Ramos (cell line): Measurements from ENCODE around the gene TSPO2.

ENCODE experiments used
- in situ Hi-C: fragments of 300-500 bp; cut with MboI; formaldehyde crosslinking; loops from one replicate; pipeline ENCODE4 v1.14.3; 2022; ENCODE audit warnings: low sequenced_read_pairs; ENCODE audit not compliant: unreplicated experiment

TSPO2 gene

GRCh38 chr6:41073203-41073967 is 31.1 kb downstream of the TSPO2 start:
- in situ Hi-C loops = no loop called here

DNA sequence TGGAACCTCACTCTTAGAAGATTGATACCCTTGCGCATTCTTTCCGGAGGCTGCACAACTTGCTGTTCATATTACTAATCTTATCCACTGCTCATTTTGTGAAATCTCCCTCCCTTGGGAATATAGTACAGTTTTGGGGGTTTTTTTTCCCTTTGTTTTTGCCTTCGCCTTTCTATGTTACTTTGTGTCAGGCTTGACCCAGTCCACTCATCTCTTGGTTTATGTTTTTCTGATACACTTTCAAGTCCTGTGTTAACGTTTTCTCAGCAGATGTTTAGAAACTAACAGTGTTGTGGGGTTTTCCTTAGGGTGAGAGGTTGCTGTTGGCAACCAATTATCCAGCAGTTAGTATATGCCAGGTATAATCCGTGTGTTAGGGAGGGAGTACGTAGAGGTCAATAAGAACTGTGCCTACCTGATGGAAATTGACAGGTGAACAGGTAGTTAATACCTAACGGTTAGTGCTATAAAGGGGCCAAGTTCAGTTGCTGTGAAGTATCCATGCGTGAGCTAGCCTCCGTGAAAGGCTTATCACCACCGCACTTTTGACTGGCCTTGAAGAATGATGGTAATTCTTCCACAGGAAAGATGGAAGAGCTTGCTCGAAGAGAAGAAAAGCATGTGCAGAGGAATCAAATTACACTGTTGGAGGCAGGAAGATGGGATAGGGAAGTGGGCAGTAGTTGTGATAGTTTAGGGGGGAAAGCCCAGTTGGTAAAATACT is 31.9 kb downstream of the TSPO2 start:
- in situ Hi-C loops = no loop called here

DNA sequence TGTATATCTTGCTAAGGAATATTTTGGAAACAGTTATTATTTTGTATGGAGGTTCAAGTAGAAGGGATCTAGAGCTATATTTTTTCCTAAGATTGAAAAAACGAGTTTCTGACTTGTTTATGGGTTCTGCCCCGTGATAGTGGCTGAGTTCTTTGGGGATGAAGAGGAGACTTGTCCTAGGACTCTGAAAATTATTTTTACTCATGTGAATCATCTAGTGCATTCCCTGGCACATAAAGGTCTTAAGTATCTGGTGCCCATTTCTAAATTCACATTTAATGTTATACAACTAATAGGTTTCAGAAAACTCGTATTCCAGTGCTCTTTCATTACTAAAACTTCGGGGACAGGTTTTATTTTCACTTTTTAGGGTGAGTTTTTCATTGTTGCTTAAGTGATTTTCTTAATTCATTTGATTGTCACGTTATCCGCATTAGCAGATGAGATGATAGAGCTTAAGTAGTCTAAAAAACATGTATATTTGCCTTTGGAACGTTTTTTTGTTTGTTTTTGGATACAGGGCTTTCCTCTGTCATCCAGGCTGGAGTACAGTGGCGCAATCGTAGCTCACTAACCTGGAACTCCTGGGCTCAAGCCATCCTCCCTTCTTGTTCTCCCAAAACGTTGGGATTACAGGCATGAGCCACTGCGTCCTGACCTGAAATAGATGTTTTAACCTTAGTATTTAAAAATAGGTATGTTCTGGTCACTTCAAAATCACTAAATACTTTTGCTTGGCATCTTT is 32.6 kb downstream of the TSPO2 start:
- in situ Hi-C loops = loop anchor here (25.0 kb wide), 1 partner anchor 237 kb away; no protein-coding TSS in a partner anchor

DNA sequence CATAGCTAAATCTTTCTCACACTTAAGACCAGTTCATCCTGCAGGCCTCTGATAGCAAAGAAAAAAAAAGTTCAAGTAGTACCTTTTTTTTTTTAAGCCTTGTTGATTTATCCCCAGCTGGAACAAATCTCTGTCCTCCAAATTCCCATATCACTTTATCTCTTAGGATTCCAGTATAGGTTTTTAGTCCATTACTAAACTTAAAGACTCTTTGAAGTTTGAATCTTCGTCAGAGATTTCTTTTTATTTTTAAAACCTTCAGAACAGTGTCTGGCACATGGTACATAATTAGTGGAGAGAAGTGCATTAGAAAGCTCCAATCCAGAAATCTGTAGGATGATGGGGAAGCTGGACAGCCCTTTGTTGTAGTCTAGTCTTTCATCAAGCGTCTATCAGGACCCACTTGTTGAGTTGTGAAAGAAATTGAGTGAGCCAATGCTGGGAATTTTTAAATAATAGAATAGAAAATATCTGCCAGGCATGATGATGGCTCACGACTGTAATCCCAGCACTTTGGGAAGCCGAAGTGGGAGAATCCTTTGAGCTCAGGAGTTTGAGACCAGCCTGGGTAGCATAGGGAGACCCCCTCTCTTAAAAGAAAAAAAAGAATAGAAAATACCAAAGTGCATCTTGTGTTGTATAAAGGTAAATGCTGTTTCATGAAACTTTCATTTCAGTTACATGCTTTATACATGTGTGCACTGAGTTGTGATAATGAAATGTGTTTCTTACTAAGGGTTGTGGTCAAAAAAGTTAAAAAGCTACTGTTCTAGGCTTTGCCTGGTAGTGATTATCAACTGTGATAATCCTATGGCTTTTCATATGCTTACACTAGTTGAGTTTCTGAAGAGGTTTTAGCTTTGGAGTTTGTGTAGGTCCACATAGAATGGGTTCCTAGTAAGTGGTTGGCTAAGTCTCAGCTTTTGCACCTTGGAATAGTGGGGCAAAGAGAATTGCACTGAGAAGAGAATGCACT is 33.7 kb downstream of the TSPO2 start:
- in situ Hi-C loops = loop anchor here (25.0 kb wide), 1 partner anchor 236 kb away; no protein-coding TSS in a partner anchor

DNA sequence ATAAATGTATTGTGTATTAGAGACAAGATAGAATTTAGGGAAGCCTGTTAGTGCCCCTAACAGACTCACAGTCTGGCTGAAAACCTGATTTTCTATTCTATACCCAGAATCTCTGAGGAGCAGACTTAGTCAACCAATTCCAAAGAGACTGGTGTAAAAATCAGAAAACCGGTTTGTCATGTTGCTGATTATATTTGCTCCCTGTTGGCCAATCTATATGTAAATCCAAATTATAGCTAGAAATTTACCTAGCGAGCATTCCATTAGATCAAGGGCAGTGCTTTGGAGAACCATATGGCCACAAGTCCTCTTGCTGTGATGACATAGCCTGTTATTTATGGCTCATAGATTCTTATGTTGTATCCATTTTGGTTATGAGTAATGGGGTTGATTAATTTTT is 35.3 kb downstream of the TSPO2 start:
- in situ Hi-C loops = loop anchor here (25.0 kb wide), 1 partner anchor 235 kb away; no protein-coding TSS in a partner anchor

DNA sequence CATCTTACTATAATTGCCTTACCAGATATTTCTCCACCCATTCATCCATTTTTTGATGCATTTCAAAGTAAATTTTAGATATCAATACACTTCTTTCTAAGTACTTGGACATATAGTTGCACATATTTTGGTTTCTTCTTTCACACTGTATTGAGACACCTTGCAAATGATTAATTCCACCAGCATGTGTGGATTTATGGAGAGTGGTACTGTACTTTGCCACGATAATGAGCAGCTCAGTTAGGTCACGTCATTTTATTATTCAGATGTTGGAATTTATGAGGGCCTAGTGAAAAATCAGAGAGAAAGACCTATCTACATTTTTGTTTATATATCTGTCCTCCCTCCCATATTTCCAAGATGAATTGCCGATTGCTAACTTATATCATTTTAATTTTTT is 35.8 kb downstream of the TSPO2 start:
- in situ Hi-C loops = loop anchor here (25.0 kb wide), 1 partner anchor 234 kb away; no protein-coding TSS in a partner anchor

GRCh38 chr6:41079080-41079479 is 36.8 kb downstream of the TSPO2 start:
- in situ Hi-C loops = loop anchor here (25.0 kb wide), 1 partner anchor 233 kb away; no protein-coding TSS in a partner anchor

GRCh38 chr6:41080621-41081020 is 38.4 kb downstream of the TSPO2 start:
- in situ Hi-C loops = loop anchor here (25.0 kb wide), 1 partner anchor 232 kb away; no protein-coding TSS in a partner anchor

DNA sequence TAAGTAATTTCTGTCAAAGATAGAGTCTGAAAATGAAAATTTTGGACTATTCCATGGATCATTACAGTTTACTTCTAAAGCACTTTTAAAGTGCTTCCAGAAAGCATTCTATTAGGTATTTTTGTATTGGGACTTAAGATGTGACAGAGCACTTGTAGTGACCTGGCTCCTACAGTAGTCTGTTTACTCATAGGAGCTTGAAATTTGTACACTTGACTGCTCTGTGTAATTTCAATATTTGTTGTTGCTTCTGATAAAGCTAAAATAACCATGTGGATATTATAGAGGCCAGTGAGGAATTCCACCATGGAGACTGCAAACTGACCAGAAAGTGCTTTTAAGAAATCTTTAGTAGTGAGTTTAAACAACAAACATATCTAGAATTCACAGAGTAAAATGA is 40.8 kb downstream of the TSPO2 start:
- in situ Hi-C loops = loop anchor here (25.0 kb wide), 1 partner anchor 229 kb away; no protein-coding TSS in a partner anchor

DNA sequence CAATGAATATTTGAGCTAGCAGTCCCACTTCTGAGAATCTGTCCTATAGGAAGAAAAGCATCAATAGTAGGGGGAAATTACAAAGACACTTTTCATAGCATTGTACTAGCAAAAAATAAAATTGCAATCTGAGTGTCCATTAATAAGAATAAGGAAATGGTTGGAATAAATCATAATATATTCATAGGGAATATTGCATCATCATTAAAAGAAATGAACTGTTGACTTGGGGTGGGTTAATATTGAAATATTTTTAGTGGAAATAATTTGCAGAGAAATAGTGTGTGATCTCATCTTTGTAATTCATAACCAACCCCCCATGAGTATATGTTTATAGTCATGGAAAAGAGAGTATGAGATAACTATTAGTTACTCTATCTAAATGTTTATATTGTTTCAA is 42.9 kb downstream of the TSPO2 start:
- in situ Hi-C loops = loop anchor here (25.0 kb wide), 1 partner anchor 227 kb away; no protein-coding TSS in a partner anchor

DNA sequence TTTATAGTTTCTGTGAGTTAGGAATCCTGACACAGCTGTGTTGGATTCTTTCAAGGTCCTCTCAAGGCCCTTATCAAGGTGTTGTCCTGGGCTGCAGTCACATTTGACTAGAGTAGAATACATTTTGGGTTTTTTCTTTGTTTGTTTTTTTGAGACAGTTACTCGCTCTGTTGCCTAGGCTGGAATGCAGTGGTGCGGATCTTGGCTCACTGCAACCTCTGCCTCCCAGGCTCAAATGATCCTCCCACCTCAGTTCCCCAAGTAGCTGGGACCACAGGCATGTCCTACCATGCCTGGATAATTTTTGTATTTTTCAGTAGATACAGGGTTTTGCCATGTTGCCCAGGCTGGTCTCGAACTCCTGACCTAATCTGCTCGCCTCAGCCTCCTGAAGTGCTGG is 46.2 kb downstream of the TSPO2 start:
- in situ Hi-C loops = loop anchor here (25.0 kb wide), 1 partner anchor 224 kb away; no protein-coding TSS in a partner anchor

GRCh38 chr6:41090841-41091761 is 48.8 kb downstream of the TSPO2 start:
- in situ Hi-C loops = loop anchor here (25.0 kb wide), 1 partner anchor 221 kb away; no protein-coding TSS in a partner anchor

- in situ Hi-C loops = loop anchor here (25.0 kb wide), 1 partner anchor 220 kb away; no protein-coding TSS in a partner anchor
Observed at GRCh38 chr6:41092421-41093140, 50.3 kb downstream of the TSPO2 start.

DNA sequence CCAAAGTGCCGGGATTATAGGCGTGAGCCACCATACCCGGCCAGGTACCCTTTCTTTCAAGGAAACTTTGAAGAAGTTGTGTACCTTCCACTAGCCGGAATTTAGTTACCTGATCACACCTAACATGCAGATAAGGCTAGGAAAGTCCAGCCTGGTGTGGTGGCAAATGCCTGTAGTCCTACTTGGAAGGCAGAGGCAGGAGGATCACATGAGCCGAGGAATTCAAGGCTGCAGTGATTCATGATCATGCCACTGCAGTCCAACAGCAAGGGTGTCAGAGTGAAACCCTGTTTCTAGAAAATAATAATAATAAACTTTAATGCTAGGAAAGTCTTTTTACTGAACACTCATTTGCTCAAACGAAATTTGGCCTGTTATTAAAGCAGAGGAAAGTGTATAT is 51.5 kb downstream of the TSPO2 start:
- in situ Hi-C loops = loop anchor here (25.0 kb wide), 1 partner anchor 219 kb away; no protein-coding TSS in a partner anchor
